MM.1S (cell line): ENCODE measurements around the gene WDR64.

Experiments
- DNase-seq: peaks from one replicate; pipeline ENCODE4 v3.0.0-alpha.2; 2015
- H2AFZ ChIP-seq: fragments of 300-600 bp; sonication (generic); 2 replicates; pipeline ENCODE4 v1.6.0; 2016; ENCODE audit warnings: antibody characterized with exemption, low read length
- H3F3A ChIP-seq: fragments of 300-600 bp; sonication (generic); 2 replicates; pipeline ENCODE4 v1.6.1; 2016; ENCODE audit warnings: mild to moderate bottlenecking, antibody characterized with exemption, low read length, moderate library complexity, mixed read lengths; ENCODE audit not compliant: insufficient read depth
- H3K27ac ChIP-seq: fragments of 300-600 bp; sonication (generic); 2 replicates; pipeline ENCODE4 v1.5.1; 2016; ENCODE audit warnings: mild to moderate bottlenecking, low read length
- H3K27me3 ChIP-seq: fragments of 300-600 bp; sonication (generic); replicated peaks from 2 replicates; pipeline ENCODE4 v1.6.0; 2016; ENCODE audit warnings: low read length; ENCODE audit not compliant: insufficient read depth
- H3K36me3 ChIP-seq: fragments of 300-600 bp; sonication (generic); replicated peaks from 2 replicates; pipeline ENCODE4 v1.6.1; 2016; ENCODE audit warnings: mild to moderate bottlenecking, low read length, mixed read lengths; ENCODE audit not compliant: insufficient read depth
- H3K4me1 ChIP-seq: fragments of 300-600 bp; sonication (generic); 2 replicates; pipeline ENCODE4 v1.6.1; 2016; ENCODE audit warnings: low read length, mixed read lengths
- H3K4me2 ChIP-seq: fragments of 300-600 bp; sonication (generic); 2 replicates; pipeline ENCODE4 v1.6.0; 2016; ENCODE audit warnings: low read depth, low read length
- H3K4me3 ChIP-seq: fragments of 300-600 bp; sonication (generic); 2 replicates; pipeline ENCODE4 v1.5.1; 2016; ENCODE audit warnings: low read length, mixed read lengths
- H3K79me2 ChIP-seq: fragments of 300-600 bp; sonication (generic); 2 replicates; pipeline ENCODE4 v1.6.1; 2016; ENCODE audit warnings: mixed run types, low read length, mixed read lengths
- H3K9ac ChIP-seq: fragments of 300-600 bp; sonication (generic); 2 replicates; pipeline ENCODE4 v1.6.1; 2016; ENCODE audit warnings: low read length, mixed read lengths
- H3K9me2 ChIP-seq: fragments of 300-600 bp; sonication (generic); replicated peaks from 2 replicates; pipeline ENCODE4 v1.6.1; 2016; ENCODE audit warnings: mild to moderate bottlenecking, low read length, mixed read lengths; ENCODE audit not compliant: insufficient read depth
- H3K9me3 ChIP-seq: fragments of 300-600 bp; sonication (generic); replicated peaks from 2 replicates; pipeline ENCODE4 v1.6.1; 2016; ENCODE audit warnings: mild to moderate bottlenecking, low read length, mixed read lengths; ENCODE audit not compliant: insufficient read depth
- H4K20me1 ChIP-seq: fragments of 300-600 bp; sonication (generic); 2 replicates; pipeline ENCODE4 v1.6.1; 2016; ENCODE audit warnings: mild to moderate bottlenecking, low read length, moderate library complexity, mixed read lengths; ENCODE audit not compliant: insufficient read depth
- EZH2 ChIP-seq: fragments of 300-600 bp; sonication (generic); optimal IDR thresholded peaks from 2 replicates; pipeline ENCODE3; 2017; ENCODE audit warnings: low read depth, mild to moderate bottlenecking, antibody characterized with exemption, low read length, mixed read lengths
- EZH2phosphoT487 ChIP-seq: fragments of 300-600 bp; sonication (generic); IDR thresholded peaks from 2 replicates; pipeline ENCODE4 v1.6.1; 2018; ENCODE audit warnings: antibody characterized with exemption, low read length
- TF ChIP-seq, protein P1 (sequence below): fragments of 300-600 bp; sonication (generic); IDR thresholded peaks from 2 replicates; pipeline ENCODE4 v1.5.1; 2016; ENCODE audit warnings: antibody characterized with exemption, low read length, mixed read lengths

The WDR64 gene

DNA sequence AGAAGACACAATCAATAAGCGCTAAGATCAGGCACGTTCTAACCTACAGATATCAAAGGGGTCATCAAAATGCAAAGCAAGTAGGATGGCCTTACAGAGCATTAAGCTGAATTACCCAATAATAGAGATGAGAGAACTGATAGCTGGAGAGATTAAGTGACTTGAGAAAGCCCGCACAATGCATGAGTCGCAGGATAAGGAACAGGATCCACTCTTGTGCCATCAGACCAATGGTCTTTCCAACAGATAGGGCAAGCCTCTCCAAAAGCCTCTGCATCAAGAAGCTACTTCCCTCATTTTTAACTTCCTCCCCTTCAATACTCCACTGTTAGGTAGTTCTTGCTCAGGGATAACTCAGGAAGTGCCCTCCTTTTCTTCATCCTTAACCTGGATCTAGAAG is 14.5 kb upstream of the WDR64 start:
- H3F3A ChIP-seq = peaks cover 5% of the 10 kb centered on the region; the same call in 1 of the 2 replicates
- H3K27ac ChIP-seq = no peak overlapping the region
- H2AFZ ChIP-seq = no peak overlapping the region
- H3K9ac ChIP-seq = no peak overlapping the region
- TF ChIP-seq, protein P1, sequence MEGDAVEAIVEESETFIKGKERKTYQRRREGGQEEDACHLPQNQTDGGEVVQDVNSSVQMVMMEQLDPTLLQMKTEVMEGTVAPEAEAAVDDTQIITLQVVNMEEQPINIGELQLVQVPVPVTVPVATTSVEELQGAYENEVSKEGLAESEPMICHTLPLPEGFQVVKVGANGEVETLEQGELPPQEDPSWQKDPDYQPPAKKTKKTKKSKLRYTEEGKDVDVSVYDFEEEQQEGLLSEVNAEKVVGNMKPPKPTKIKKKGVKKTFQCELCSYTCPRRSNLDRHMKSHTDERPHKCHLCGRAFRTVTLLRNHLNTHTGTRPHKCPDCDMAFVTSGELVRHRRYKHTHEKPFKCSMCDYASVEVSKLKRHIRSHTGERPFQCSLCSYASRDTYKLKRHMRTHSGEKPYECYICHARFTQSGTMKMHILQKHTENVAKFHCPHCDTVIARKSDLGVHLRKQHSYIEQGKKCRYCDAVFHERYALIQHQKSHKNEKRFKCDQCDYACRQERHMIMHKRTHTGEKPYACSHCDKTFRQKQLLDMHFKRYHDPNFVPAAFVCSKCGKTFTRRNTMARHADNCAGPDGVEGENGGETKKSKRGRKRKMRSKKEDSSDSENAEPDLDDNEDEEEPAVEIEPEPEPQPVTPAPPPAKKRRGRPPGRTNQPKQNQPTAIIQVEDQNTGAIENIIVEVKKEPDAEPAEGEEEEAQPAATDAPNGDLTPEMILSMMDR = no peak
- TF ChIP-seq EZH2phosphoT487 (no peak), EZH2 (no peak)
- no peaks in the 10 kb centered on the region for H3K9me2 ChIP-seq
- peak overlapping the region; percentile 93; the same call in 1 of the 2 replicates for H3K4me3 ChIP-seq
- H3K79me2 ChIP-seq = peaks cover 69% of the 10 kb centered on the region
- no peaks in the 10 kb centered on the region for H3K27me3 ChIP-seq
- DNase-seq = no peak
- no peaks in the 10 kb centered on the region for H4K20me1 ChIP-seq
- H3K4me1 ChIP-seq = peaks cover 34% of the 10 kb centered on the region
- H3K36me3 ChIP-seq = peaks cover 12% of the 10 kb centered on the region
- peak overlapping the region; percentile 81 for H3K4me2 ChIP-seq
- no peaks in the 10 kb centered on the region for H3K9me3 ChIP-seq

DNA sequence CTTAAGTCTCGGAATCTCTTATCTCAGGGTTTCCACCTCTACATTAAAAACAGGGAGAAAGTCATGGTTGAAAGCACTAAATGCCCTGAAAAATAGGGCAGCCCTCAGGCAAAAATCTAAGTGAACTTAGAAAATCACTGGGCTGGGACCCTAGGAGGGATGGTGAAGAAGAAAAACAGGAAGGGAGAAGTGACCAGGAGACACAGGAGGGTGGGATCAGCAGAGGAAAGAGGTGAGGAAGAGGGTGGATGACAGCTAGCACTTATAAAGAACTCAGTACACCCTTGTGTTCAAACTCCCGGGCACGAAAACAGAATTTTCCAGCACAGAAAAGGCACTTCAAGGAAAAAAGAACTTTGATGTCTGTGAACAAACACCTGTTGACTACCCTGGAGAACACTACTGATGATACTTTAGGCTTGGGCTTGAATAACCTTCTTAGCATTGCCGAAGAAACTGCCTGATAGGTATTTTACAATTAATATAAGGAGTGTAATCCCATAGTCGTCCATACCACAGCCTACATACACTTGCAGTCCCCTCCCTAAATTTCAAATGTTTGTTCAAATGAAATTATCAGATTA is 13.9 kb upstream of the WDR64 start:
- Histone ChIP-seq H3K4me3 (peak overlapping the region; percentile 93), H3K9ac (peak overlapping the region; percentile 2; the same call in 1 of the 2 replicates), H3K9me2 (no peaks in the 10 kb centered on the region), H3F3A (peaks cover 5% of the 10 kb centered on the region; the same call in 1 of the 2 replicates), H4K20me1 (no peaks in the 10 kb centered on the region), H3K27ac (no peak overlapping the region), H3K4me2 (peak overlapping the region; percentile 81), H3K4me1 (peaks cover 34% of the 10 kb centered on the region), H3K27me3 (no peaks in the 10 kb centered on the region), H2AFZ (no peak overlapping the region), H3K36me3 (peaks cover 12% of the 10 kb centered on the region; the same call in 1 of the 2 replicates), H3K79me2 (peaks cover 63% of the 10 kb centered on the region), H3K9me3 (no peaks in the 10 kb centered on the region)
- no peak for DNase-seq
- no peak for TF ChIP-seq EZH2phosphoT487

DNA sequence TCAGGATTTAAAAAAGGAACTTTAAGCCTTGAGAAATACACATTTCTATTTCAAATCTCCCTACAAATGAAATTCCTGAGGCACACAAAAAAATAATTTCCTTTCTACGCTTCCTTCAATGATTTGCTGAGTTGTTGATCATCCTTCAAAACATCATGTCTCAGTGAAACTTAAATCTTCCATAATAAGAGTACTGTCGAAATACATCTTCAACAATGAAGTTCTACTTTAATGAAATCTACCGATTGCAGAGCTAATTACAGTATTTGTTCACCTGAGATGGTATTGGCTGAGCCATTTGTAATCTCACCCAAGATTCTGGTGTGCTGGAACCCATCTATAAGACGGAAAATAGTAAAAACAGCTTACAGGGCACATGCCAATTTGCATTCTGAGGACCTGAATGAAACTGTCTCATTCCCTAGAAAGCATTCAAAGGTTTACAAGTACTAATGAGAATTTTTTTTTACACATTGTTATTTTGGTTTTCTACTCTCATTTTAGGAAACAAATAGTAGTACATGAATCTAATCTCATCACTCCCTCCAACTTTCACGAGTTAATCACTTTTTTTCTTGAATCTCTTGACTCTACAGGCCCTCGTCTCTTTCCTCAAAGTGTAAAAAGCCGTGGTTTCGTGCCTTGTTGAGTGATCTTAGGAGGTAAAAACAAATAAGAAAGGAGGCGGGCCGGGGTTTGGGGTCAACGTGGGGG is 13.0 kb upstream of the WDR64 start:
- no peaks in the 10 kb centered on the region for H3K27me3 ChIP-seq
- H3K4me2 ChIP-seq = peak overlapping the region; percentile 81
- H4K20me1 ChIP-seq = no peaks in the 10 kb centered on the region
- peak overlapping the region; percentile 93 for H3K4me3 ChIP-seq
- peak overlapping the region; percentile 52; the same call in 1 of the 2 replicates for H3K27ac ChIP-seq
- no peaks in the 10 kb centered on the region for H3K9me3 ChIP-seq
- H3K9ac ChIP-seq = peak overlapping the region; percentile 74
- DNase-seq = peak; percentile 46
- peaks cover 38% of the 10 kb centered on the region for H3K4me1 ChIP-seq
- peak overlapping the region; percentile 88 for H2AFZ ChIP-seq
- no peaks in the 10 kb centered on the region for H3K9me2 ChIP-seq
- H3F3A ChIP-seq = peaks cover 5% of the 10 kb centered on the region; the same call in 1 of the 2 replicates
- TF ChIP-seq, protein P1 = no peak
- TF ChIP-seq EZH2phosphoT487 (no peak), EZH2 (no peak)
- peaks cover 8% of the 10 kb centered on the region; the same call in 1 of the 2 replicates for H3K36me3 ChIP-seq
- H3K79me2 ChIP-seq = peaks cover 55% of the 10 kb centered on the region
